Esophagus squamous epithelium (tissue), 5 donors: Measurements from ENCODE around the gene IFI27L1. TPM values are rescaled to one million over a fixed set of nuclear protein-coding genes. Genes with fewer than 3 reads are reported as not detected.

Experiments
- DNase-seq: peaks from one replicate; lab custom pipeline; 2025; lab: John Stamatoyannopoulos, UW
- H3K27ac ChIP-seq, 4 donors: fragments of 200-600 bp; sonication (generic); one replicate each; pipeline ENCODE4 v1.5.1; 2016 to 2019; ENCODE audit warnings: mild to moderate bottlenecking in 1 of 4
- H3K27me3 ChIP-seq, 4 donors: fragments of 200-600 bp; sonication (generic); 1 replicate in 3 of 4; 2 replicates in 1 of 4; pipeline versions ENCODE4 v1.5.1 to v1.6.0; 2017 to 2021; ENCODE audit warnings: antibody characterized with exemption in 1 of 4
- H3K36me3 ChIP-seq, 3 donors: fragments of 200-600 bp; sonication (generic); one replicate each; pipeline ENCODE4 v1.5.1; 2016 to 2019
- H3K4me1 ChIP-seq, 3 donors: fragments of 200-600 bp; sonication (generic); one replicate each; pipeline ENCODE4 v1.5.1; 2017 to 2019
- H3K4me3 ChIP-seq, 4 donors: fragments of 200-600 bp; sonication (generic); 1 replicate in 3 of 4; 2 replicates in 1 of 4; pipeline ENCODE4 v1.5.1; 2016 to 2019; ENCODE audit warnings: mild to moderate bottlenecking in 2 of 4, moderate library complexity in 1 of 4
- H3K9me3 ChIP-seq, 3 donors: fragments of 200-600 bp; sonication (generic); one replicate each; pipeline ENCODE4 v1.5.1; 2016 to 2019
- POLR2A ChIP-seq, 4 donors: fragments of 450-650 bp; IDR thresholded peaks; one replicate each; pipeline ENCODE4 v1.6.1; 2017; ENCODE audit warnings: antibody characterized with exemption in 4 of 4, mild to moderate bottlenecking in 4 of 4, moderate library complexity in 3 of 4
- WGBS, 2 donors: methylation state at CpG; one replicate each; pipeline ENCODE4 v1.1.5; 2018; 5-methylcytosine and 5-hydroxymethylcytosine counted together
- intact Hi-C: fragments of 100-400 bp; cut with DNase I; formaldehyde crosslinking; loops from one replicate; pipeline ENCODE4 v1.15.0; 2022
- total RNA-seq, 4 donors: library from RNA; depleted of rRNA; stranded (reverse); fragments of >200 nt; gene quantifications; one replicate each; pipeline ENCODE4 v1.1.0, GENCODE V29; 2016
- TF ChIP-seq, protein P1 (sequence below), 6 experiments: fragments of 450-650 bp in 4 of 6; fragments of 200-600 bp in 2 of 6; sonication (generic) in 2 of 6; IDR thresholded peaks; one replicate each; pipeline ENCODE4 v1.5.1; 2016 to 2019; ENCODE audit warnings: antibody characterized with exemption in 6 of 6, mild to moderate bottlenecking in 4 of 6, moderate library complexity in 4 of 6
- donor health status: DM: yes; HTN: yes; CAD: no.

IFI27L1 gene
- total RNA-seq, 4 donors from 2014 or later = 1.9 to 12.5 (median 8.6) TPM

DNA sequence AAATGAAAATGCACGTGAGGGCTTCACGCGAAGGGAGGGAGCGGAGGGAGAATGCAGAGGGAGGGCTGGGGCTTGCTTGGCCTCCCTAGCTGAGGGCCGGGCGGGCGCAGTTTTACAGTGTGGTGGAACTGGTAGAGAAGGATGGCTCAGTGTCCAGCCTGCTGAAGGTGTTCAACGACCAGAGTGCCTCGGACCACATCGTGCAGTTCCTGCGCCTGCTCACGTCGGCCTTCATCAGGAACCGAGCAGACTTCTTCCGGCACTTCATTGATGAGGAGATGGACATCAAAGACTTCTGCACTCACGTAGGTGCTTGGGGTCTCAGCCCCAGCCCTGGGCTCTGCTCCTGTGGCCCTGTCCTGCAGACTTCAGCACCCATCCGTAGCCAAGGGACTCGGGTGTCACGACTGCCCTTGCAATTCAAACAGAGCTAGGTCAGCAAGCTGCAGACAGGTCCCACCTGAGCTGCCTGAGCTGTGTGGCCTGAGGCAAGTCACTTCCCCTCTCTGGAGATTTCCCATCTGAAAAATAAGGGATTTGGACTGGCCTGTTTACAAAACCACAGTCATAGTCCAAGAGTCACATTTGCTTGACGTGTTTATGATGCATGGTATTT is 36.5 kb upstream of the IFI27L1 start:
- H3K27ac ChIP-seq = no peak overlapping the region
- DNase-seq = no peak
- H3K36me3 ChIP-seq = peaks cover 9 to 70% (median 15%) of the 10 kb centered on the region in 3 donors
- H3K27me3 ChIP-seq = no peaks in the 10 kb centered on the region
- intact Hi-C loops = no loop called here
- no peak overlapping the region for H3K4me3 ChIP-seq
- 91 to 93% methylated on average over 14 to 16 of the region's 20 CpGs for WGBS, 2 donors
- peaks cover 0 to 11% (median 0%) of the 10 kb centered on the region in 3 donors for H3K4me1 ChIP-seq
- no peaks in the 10 kb centered on the region for H3K9me3 ChIP-seq
- TF ChIP-seq, protein P1, sequence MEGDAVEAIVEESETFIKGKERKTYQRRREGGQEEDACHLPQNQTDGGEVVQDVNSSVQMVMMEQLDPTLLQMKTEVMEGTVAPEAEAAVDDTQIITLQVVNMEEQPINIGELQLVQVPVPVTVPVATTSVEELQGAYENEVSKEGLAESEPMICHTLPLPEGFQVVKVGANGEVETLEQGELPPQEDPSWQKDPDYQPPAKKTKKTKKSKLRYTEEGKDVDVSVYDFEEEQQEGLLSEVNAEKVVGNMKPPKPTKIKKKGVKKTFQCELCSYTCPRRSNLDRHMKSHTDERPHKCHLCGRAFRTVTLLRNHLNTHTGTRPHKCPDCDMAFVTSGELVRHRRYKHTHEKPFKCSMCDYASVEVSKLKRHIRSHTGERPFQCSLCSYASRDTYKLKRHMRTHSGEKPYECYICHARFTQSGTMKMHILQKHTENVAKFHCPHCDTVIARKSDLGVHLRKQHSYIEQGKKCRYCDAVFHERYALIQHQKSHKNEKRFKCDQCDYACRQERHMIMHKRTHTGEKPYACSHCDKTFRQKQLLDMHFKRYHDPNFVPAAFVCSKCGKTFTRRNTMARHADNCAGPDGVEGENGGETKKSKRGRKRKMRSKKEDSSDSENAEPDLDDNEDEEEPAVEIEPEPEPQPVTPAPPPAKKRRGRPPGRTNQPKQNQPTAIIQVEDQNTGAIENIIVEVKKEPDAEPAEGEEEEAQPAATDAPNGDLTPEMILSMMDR (IDR thresholded peaks at IDR 0.05) = no peak
- no peak for TF ChIP-seq POLR2A (IDR thresholded peaks at IDR 0.05)

DNA sequence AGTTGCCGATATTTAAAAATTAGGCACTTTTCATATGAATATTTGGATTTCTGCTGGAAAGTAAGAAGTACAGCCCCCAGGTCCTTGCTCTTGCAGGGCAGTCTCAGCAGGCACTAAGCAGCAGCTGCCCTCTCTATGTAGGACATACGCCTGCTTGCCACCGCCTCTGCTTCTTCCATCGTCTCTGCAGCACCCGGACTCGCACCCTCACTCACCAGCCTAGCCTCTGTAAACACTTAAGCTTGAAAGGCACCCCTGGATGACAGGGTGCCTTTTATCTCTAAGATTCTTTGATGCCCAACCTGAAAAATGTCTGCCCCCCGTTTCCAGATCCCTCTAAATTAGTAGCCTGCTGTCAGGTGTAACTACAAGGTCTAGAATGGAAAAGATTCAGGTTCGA is 36.0 kb upstream of the IFI27L1 start:
- Histone ChIP-seq H3K27me3 (no peaks in the 10 kb centered on the region), H3K9me3 (no peaks in the 10 kb centered on the region), H3K4me3 (no peak overlapping the region), H3K36me3 (peaks cover 9 to 75% (median 20%) of the 10 kb centered on the region in 3 donors), H3K27ac (no peak overlapping the region), H3K4me1 (peaks cover 0 to 11% (median 0%) of the 10 kb centered on the region in 3 donors)
- intact Hi-C loops = no loop called here
- TF ChIP-seq, protein P1 (IDR thresholded peaks at IDR 0.05) = no peak
- no peak for TF ChIP-seq POLR2A (IDR thresholded peaks at IDR 0.05)
- 91 to 93% methylated on average over 7 to 8 of the region's 8 CpGs for WGBS, 2 donors
- no peak for DNase-seq

DNA sequence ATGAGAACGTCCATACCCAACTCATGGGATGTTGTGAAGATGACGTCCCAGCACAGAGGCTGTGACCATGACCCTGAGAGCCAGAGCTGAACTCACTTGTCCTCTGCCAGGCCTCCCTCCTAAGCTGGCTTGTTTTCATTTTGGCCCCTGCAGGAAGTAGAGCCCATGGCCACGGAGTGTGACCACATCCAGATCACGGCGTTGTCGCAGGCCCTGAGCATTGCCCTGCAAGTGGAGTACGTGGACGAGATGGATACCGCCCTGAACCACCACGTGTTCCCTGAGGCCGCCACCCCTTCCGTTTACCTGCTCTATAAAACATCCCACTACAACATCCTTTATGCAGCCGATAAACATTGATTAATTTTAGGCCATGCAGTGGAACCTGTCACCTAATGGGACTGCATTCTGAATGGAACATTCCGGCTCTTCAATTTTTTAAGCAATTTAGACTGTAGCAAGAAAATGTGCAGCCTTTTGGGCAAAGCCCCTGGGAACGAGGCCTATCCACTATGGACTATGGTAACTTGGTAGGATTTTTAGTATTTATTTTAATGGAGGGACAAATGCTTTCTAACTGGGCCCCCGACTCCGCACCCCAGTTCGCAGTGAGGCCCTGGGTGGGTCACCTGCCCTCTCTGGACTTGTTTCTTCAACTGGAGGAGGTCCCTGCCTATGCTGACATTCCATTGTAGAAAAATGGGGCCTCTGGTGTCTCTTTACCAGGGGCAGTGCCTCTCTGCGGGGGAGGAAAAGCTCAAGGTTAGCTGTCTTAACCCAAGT is 35.4 kb upstream of the IFI27L1 start:
- DNase-seq = no peak
- 85 to 86% methylated on average over 14 to 18 of the region's 19 CpGs for WGBS, 2 donors
- Histone ChIP-seq H3K4me3 (no peak overlapping the region), H3K27ac (no peak overlapping the region), H3K4me1 (peaks cover 0 to 11% (median 0%) of the 10 kb centered on the region in 3 donors), H3K36me3 (peaks cover 9 to 82% (median 25%) of the 10 kb centered on the region in 3 donors), H3K27me3 (no peaks in the 10 kb centered on the region), H3K9me3 (no peaks in the 10 kb centered on the region)
- TF ChIP-seq, protein P1 (IDR thresholded peaks at IDR 0.05) = no peak
- TF ChIP-seq POLR2A (IDR thresholded peaks at IDR 0.05) = no peak
- intact Hi-C loops = no loop called here

DNA sequence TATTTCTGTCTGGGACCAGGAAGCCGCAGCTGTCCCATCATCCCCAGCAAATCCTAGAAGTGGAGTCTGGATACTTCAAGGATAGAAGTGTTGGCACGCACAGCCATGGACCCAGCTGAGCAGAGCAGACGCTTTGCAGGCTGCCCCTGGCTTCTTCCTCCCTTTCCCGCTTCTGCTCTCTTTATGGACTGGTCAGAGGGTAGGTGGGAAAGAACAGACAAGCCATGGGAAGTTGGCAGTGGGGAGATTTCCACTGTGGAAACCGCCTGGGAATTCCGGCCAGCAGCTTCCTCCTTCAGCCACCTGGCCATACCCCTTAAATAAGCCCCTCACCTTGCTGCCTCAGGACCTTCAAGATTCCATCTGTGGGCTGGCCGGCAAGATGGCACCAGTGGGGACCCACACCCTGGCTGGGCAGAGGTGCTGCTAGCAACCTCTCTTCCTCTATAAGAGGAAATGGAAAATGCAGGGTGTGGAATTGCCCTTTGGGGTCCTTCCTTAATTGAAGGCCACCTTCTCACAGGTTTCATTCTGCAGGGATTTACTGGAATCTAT is 34.3 kb upstream of the IFI27L1 start:
- H3K36me3 ChIP-seq = peaks cover 9 to 92% (median 35%) of the 10 kb centered on the region in 3 donors

More for the DNA sequence above, 34.3 kb upstream of the IFI27L1 start:
- Histone ChIP-seq H3K9me3 (no peaks in the 10 kb centered on the region), H3K27me3 (no peaks in the 10 kb centered on the region), H3K27ac (no peak overlapping the region), H3K4me1 (peaks cover 0 to 18% (median 0%) of the 10 kb centered on the region in 3 donors), H3K4me3 (no peak overlapping the region)
- intact Hi-C loops = no loop called here
- no peak for DNase-seq
- TF ChIP-seq POLR2A (IDR thresholded peaks at IDR 0.05) = no peak
- TF ChIP-seq, protein P1 (IDR thresholded peaks at IDR 0.05) = no peak
- WGBS, 2 donors = 70 to 80% methylated on average over 2 to 3 of the region's 7 CpGs
